ENCODE measurements around the gene CAT. TPM values are rescaled to one million over a fixed set of nuclear protein-coding genes. Genes with fewer than 3 reads are reported as not detected.

Gene CAT
- total RNA-seq, 1 donor from 2014 or later, result 44.3 TPM

- TF ChIP-seq CTCF (conservative IDR thresholded peaks at IDR 0.05; ENCODE audit: low read depth, low read length), result no peak
- H3K4me3 ChIP-seq (ENCODE audit: low read depth, low read length), result no peak overlapping the region
- DNase-seq (ENCODE audit: low read depth), result no peak
These were observed 25.9 kb downstream of the CAT start for GRCh38 chr11:34464591-34465051.

GRCh38 chr11:34466802-34467488, 28.2 kb downstream of the CAT start:
- no peak for DNase-seq (ENCODE audit: low read depth)
- no peak for TF ChIP-seq CTCF (conservative IDR thresholded peaks at IDR 0.05; ENCODE audit: low read depth, low read length)
- no peak overlapping the region for H3K4me3 ChIP-seq (ENCODE audit: low read depth, low read length)

GRCh38 chr11:34468209-34468841, 29.6 kb downstream of the CAT start:
- peak; percentile 90 for TF ChIP-seq CTCF (conservative IDR thresholded peaks at IDR 0.05; ENCODE audit: low read depth, low read length)
- no peak overlapping the region for H3K4me3 ChIP-seq (ENCODE audit: low read depth, low read length)
- DNase-seq (ENCODE audit: low read depth), result peak; percentile 6

GRCh38 chr11:34473603-34474169, 35.0 kb downstream of the CAT start:
- DNase-seq (ENCODE audit: low read depth), result no peak
- TF ChIP-seq CTCF (conservative IDR thresholded peaks at IDR 0.05; ENCODE audit: low read depth, low read length), result no peak
- H3K4me3 ChIP-seq (ENCODE audit: low read depth, low read length), result no peak overlapping the region

- no peak for DNase-seq (ENCODE audit: low read depth)
- no peak overlapping the region for H3K4me3 ChIP-seq (ENCODE audit: low read depth, low read length)
- no peak for TF ChIP-seq CTCF (conservative IDR thresholded peaks at IDR 0.05; ENCODE audit: low read depth, low read length)
These were observed 36.9 kb downstream of the CAT start for GRCh38 chr11:34475656-34476055.

- no peak overlapping the region for H3K4me3 ChIP-seq (ENCODE audit: low read depth, low read length)
- DNase-seq (ENCODE audit: low read depth), result no peak
- TF ChIP-seq CTCF (conservative IDR thresholded peaks at IDR 0.05; ENCODE audit: low read depth, low read length), result no peak
These were observed 38.1 kb downstream of the CAT start for GRCh38 chr11:34476849-34477248.

Data from epithelial cell of proximal tubule (primary cell).